Measurements from ENCODE around the gene DCUN1D3.
"Not testable (repeated sequence)": the region's sequence is repeated elsewhere in the genome, so short reads cannot be mapped to it uniquely, and the experiment has no call there.

DCUN1D3 gene

GRCh38 chr16:20900299-20901067 is at the start of gene DCUN1D3, which contains the start of gene LYRM1:
Gene DCUN1D3 (minus strand): TSS chr16:20900358. CDS start chr16:20862538, 37,820 bp downstream.
Gene LYRM1 (plus strand): TSS chr16:20900771. CDS start chr16:20915556, 14,785 bp downstream.
- peak within 1 kb of the TSS; percentile 60 to 91 (median 75) for H3K4me3 ChIP-seq
- H3K27ac ChIP-seq = peak within 1 kb of the TSS; percentile 84 to 100 (median 97)

GRCh38 chr16:20949660-20950059 is 49.5 kb upstream of the DCUN1D3 start:
- no peak overlapping the region for H3K27ac ChIP-seq
- H3K4me3 ChIP-seq = no peak overlapping the region

DNA sequence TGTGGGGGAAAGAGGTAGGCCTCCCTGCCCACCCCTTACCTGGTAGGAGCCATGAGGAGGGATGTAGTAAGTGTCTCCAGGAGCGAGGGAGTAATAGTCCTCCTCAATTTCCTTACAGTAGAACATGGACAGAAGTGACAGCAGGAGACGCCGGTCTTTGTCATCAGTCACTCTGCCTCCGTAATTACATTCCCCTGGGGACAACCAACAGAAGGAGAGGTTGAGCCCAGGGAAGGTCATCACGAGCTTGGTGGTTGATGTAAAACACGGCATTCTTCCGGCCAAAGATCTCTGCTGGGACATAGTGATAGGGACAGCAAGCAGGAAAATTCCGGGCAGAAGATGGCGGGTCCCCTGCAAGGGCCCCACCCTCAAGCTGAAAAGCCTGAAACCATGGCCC is 48.3 kb upstream of the DCUN1D3 start:
- H3K4me3 ChIP-seq = no peak overlapping the region
- H3K27ac ChIP-seq = no peak overlapping the region

DNA sequence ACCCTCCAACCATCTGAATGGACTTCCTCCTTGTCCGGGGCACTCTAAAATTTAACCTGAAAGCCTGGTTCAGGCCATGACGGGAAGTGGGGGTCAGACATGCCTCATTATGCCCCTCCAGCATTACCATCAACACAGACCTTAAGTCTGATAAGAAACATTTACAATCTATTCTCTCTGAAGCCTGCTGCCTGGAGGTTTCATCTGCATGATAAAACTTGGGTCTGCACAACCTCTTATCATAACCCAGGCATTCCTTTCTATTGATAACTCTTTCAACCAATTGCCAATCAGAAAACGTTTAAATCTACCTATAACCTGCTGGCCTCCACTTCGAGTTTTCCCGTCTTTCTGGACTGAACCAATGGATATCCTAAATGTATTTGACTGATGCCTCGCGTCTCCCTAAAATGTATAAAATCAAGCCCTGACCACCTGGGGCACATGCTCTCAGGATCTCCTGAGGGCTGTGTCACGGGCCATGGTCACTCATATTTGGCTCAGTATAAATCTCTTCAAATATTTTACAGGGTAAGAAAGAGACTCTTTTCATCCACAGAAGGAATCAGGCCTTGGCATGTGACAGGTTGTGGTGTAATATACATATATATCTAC is 46.0 kb upstream of the DCUN1D3 start:
- Histone ChIP-seq H3K27ac (no peak overlapping the region), H3K4me3 (no peak overlapping the region)

- not testable (repeated sequence) for H3K4me3 ChIP-seq, H3K27ac ChIP-seq
Observed at GRCh38 chr16:20945575-20945875, 45.4 kb upstream of the DCUN1D3 start.

GRCh38 chr16:20944861-20945574 is 44.9 kb upstream of the DCUN1D3 start:
- H3K4me3 ChIP-seq = no peak overlapping the region
- H3K27ac ChIP-seq = no peak overlapping the region

GRCh38 chr16:20942256-20942655 is 42.1 kb upstream of the DCUN1D3 start:
- Histone ChIP-seq H3K27ac (no peak overlapping the region), H3K4me3 (no peak overlapping the region)

- Histone ChIP-seq H3K27ac (no peak overlapping the region), H3K4me3 (no peak overlapping the region)
Observed at GRCh38 chr16:20941636-20941926, 41.4 kb upstream of the DCUN1D3 start.

- H3K27ac ChIP-seq = no peak overlapping the region
- no peak overlapping the region for H3K4me3 ChIP-seq
Observed at GRCh38 chr16:20940871-20941635, 40.9 kb upstream of the DCUN1D3 start.

- H3K4me3 ChIP-seq = no peak overlapping the region
- H3K27ac ChIP-seq = no peak overlapping the region
Observed at GRCh38 chr16:20939611-20940010, 39.5 kb upstream of the DCUN1D3 start.

GRCh38 chr16:20938426-20938825 is 38.3 kb upstream of the DCUN1D3 start:
- Histone ChIP-seq H3K4me3 (no peak overlapping the region), H3K27ac (no peak overlapping the region)

DNA sequence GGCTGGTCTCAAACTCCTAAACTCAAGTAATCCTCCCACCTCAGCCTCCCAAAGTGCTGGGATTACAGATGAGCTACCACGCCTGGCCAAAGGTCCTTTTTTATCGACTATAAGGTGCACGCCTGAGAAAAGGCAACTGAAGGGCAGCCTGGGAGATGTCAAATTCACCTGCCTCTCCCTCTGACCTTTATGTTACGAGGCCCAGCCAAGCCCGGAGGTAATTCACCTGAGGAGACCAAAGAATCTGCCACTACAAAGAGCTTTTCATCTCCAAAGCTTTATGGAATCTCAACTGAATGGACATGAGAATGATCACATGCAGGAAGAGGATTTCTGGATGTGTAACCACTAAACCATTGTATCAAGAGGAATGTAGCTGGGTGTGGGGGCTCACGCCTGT is 37.6 kb upstream of the DCUN1D3 start:
- H3K4me3 ChIP-seq = no peak overlapping the region
- no peak overlapping the region for H3K27ac ChIP-seq

GRCh38 chr16:20933589-20933988 is 33.4 kb upstream of the DCUN1D3 start:
- H3K27ac ChIP-seq = no peak overlapping the region
- no peak overlapping the region for H3K4me3 ChIP-seq

DNA sequence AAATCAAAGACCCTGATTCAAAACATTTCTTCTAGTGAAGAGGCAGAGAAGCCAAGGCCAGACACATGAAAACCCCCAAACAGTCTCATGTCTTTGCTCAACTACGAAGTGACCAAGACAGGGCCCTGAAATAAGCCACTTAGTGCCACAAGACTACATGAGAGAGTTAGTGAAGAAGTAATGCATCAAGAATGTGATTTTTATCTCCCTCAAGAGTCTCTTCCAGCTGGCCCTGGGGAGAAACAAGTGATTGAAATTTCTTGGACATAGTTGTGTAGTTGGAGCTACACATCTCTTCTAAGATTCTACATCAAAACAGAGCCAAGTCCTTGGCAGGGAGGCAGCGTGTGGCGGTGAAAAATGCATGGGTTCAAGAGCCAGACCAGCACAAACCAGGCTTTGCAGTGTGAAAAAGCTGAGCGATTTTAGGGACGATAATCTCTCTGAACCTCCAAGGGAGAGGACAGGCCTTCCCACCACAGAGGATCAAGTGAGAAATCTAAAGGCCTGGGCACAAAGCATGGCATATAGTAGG is 31.0 kb upstream of the DCUN1D3 start:
- peak overlapping the region in 3 of 21 experiments; percentile 9 to 40 (median 19) for H3K27ac ChIP-seq
- no peak overlapping the region for H3K4me3 ChIP-seq

GRCh38 chr16:20930365-20930690 is 30.2 kb upstream of the DCUN1D3 start:
- Histone ChIP-seq H3K4me3 (no peak overlapping the region), H3K27ac (peak overlapping the region in 4 of 21 experiments; percentile 9 to 40 (median 14))

- not testable (repeated sequence) for H3K4me3 ChIP-seq
Observed at GRCh38 chr16:20929676-20930364, 29.7 kb upstream of the DCUN1D3 start.

GRCh38 chr16:20928774-20929411 is 28.7 kb upstream of the DCUN1D3 start:
- H3K27ac ChIP-seq = no peak overlapping the region
- no peak overlapping the region for H3K4me3 ChIP-seq

More at GRCh38 chr16:20929676-20930364, 29.7 kb upstream of the DCUN1D3 start:
- peak overlapping the region in 2 of 21 experiments; percentile 18 to 22 for H3K27ac ChIP-seq

GRCh38 chr16:20925751-20926150 is 25.6 kb upstream of the DCUN1D3 start:
- Histone ChIP-seq H3K27ac (no peak overlapping the region), H3K4me3 (no peak overlapping the region)

DNA sequence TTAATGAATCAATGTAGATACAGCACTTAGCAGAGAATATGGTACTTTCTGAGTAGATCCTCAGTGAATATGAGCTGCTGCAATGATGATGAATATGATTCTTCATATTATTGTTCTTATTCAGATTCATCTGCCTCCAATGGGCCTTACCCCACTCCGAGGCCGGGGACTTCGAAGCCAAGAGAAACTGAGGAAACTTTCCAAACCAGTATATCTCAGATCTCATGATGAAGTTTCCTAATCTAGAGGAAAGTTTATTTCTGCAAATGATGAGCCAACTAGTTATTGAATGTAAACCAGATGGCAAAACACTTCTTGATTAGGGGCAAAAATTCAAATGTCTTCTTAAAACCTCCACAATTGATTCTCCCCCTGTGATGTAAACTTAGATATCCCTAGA is 23.7 kb upstream of the DCUN1D3 start:
- Histone ChIP-seq H3K4me3 (no peak overlapping the region), H3K27ac (no peak overlapping the region)
